Gastroesophageal sphincter (tissue), 3 donors: ENCODE measurements around the gene LTBP1.

ENCODE experiments used
- CTCF ChIP-seq, 4 experiments: fragments of 200-600 bp in 2 of 4; fragments of 450-650 bp in 2 of 4; sonication (generic) in 1 of 4; IDR thresholded peaks; one replicate each; pipeline ENCODE4 v1.5.1; 2017 to 2019; ENCODE audit warnings: antibody characterized with exemption in 4 of 4, mild to moderate bottlenecking in 2 of 4, moderate library complexity in 2 of 4
- EP300 ChIP-seq: sonication (generic); formaldehyde crosslinking; IDR thresholded peaks from one replicate; pipeline ENCODE4 v1.6.1; 2017; ENCODE audit warnings: antibody characterized with exemption, mild to moderate bottlenecking

DNA sequence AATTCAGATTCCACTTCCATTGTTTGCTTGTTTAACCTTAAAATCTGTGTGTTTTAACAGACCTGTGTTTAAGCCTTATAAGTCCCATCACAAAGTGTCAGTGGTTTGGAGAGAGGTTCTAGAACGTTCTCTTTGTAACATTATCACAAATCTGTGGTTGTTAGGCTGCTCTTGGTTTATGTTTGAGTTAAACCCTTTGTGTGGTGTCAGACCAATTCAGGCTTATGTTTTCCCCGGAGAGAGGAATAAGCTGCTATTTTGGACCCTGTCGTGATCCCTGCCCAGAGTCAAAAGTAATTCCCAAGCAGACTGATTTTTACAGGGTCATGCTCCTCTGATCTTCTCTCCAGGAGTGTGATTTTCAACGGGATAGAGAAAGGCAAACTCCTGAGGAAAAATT, 43.8 kb upstream of the LTBP1 start:
- TF ChIP-seq CTCF (IDR thresholded peaks at IDR 0.05) (no peak), EP300 (no peak)
